ENCODE data around the gene RBBP8NL. TPM values are rescaled to one million over a fixed set of nuclear protein-coding genes. Genes with fewer than 3 reads are reported as not detected.
A peak's percentile ranks its signal among the peaks of the same experiment; 100 is the strongest.

RBBP8NL gene
- total and polyA plus RNA-seq, 2 experiments from 2014 or later = 0.10 to 1.1 TPM

- no peak overlapping the region for H3K4me3 Mint-ChIP-seq
- no peak for DNase-seq (ENCODE audit: low spot score)
- no peaks in the 10 kb centered on the region for H3K4me1 ChIP-seq (ENCODE audit: insufficient read depth)
- peaks cover 4% of the 10 kb centered on the region; the same call in 2 of the 3 replicates for H3K9me3 Mint-ChIP-seq
- no peaks in the 10 kb centered on the region for H3K27me3 ChIP-seq (ENCODE audit: insufficient read depth)
- peak; percentile 26 for ATAC-seq
- H3K9me2 ChIP-seq (ENCODE audit: insufficient read depth) = no peaks in the 10 kb centered on the region
- H3K27ac ChIP-seq (ENCODE audit: low read depth) = no peak overlapping the region
- peaks cover 9% of the 10 kb centered on the region for H3K36me3 Mint-ChIP-seq (ENCODE audit: low read depth)
- H3K79me2 ChIP-seq (replicated peaks; ENCODE audit: insufficient read depth) = no peaks in the 10 kb centered on the region
- H3K4me2 ChIP-seq = no peak overlapping the region
- H3K4me3 ChIP-seq = no peak overlapping the region
- H3K36me3 ChIP-seq (ENCODE audit: insufficient read depth) = no peaks in the 10 kb centered on the region
- TF ChIP-seq CREB1 (CRISPR knock-in tag; IDR thresholded peaks at IDR 0.05; ENCODE audit: low read depth) (no peak), ZNF331 (CRISPR knock-in tag; IDR thresholded peaks at IDR 0.05; ENCODE audit: low read depth) (no peak), CTCF (conservative IDR thresholded peaks at IDR 0.05; ENCODE audit: low read depth in 2 of 2) (peak; percentile 21 to 40; a peak in 3 of 4 replicates)
- no peak overlapping the region for H2AFZ ChIP-seq
- H3F3A ChIP-seq (replicated peaks; ENCODE audit: low read depth) = peaks cover 3% of the 10 kb centered on the region
- H3K27ac Mint-ChIP-seq = no peak overlapping the region
- no peaks in the 10 kb centered on the region; the same call in 2 of the 3 replicates for H3K4me1 Mint-ChIP-seq
- peaks cover 17% of the 10 kb centered on the region for H3K27me3 Mint-ChIP-seq (ENCODE audit: insufficient read depth, low read depth, poor library complexity)
- no peaks in the 10 kb centered on the region; the same call in 1 of the 2 replicates for H4K20me1 ChIP-seq (replicated peaks; ENCODE audit: insufficient read depth)
These were observed 31.8 kb downstream of the RBBP8NL start for GRCh38 chr20:62395311-62396242.

- DNase-seq (ENCODE audit: low spot score) = no peak
- TF ChIP-seq POLR2AphosphoS5 (IDR thresholded peaks at IDR 0.05; ENCODE audit: low read depth) (no peak), STAT1 (IDR thresholded peaks at IDR 0.05; ENCODE audit: unreplicated experiment) (no peak), EZH2 (IDR thresholded peaks at IDR 0.05; ENCODE audit: low read depth, unreplicated experiment) (no peak), ZNF114 (CRISPR knock-in tag; IDR thresholded peaks at IDR 0.05) (no peak), ZNF462 (CRISPR knock-in tag; IDR thresholded peaks at IDR 0.05) (no peak)
These were observed 32.8 kb downstream of the RBBP8NL start for GRCh38 chr20:62394248-62395245.

More at GRCh38 chr20:62394248-62395245, 32.8 kb downstream of the RBBP8NL start:
- Mint-ChIP-seq H3K27me3 (ENCODE audit: insufficient read depth, low read depth, poor library complexity) (peaks cover 23% of the 10 kb centered on the region), H3K4me3 (no peak overlapping the region), H3K36me3 (ENCODE audit: low read depth) (peaks cover 20% of the 10 kb centered on the region; the same call in 2 of the 3 replicates), H3K27ac (no peak overlapping the region), H3K4me1 (0 out of 3 replicates have a peak, but pooled peaks cover 4% of the 10 kb centered on the region), H3K9me3 (peaks cover 4% of the 10 kb centered on the region; the same call in 2 of the 3 replicates)
- Histone ChIP-seq H2AFZ (no peak overlapping the region), H3K79me2 (replicated peaks; ENCODE audit: insufficient read depth) (no peaks in the 10 kb centered on the region), H4K20me1 (replicated peaks; ENCODE audit: insufficient read depth) (no peaks in the 10 kb centered on the region), H3K27me3 (ENCODE audit: insufficient read depth) (no peaks in the 10 kb centered on the region), H3K9me2 (ENCODE audit: insufficient read depth) (no peaks in the 10 kb centered on the region), H3K4me3 (no peak overlapping the region), H3K27ac (ENCODE audit: low read depth) (no peak overlapping the region), H3K36me3 (ENCODE audit: insufficient read depth) (no peaks in the 10 kb centered on the region), H3K4me2 (no peak overlapping the region), H3F3A (replicated peaks; ENCODE audit: low read depth) (peaks cover 13% of the 10 kb centered on the region), H3K4me1 (ENCODE audit: insufficient read depth) (no peaks in the 10 kb centered on the region)
- ATAC-seq = no peak

Data from GM23338 (cell line).